ENCODE data around the gene TMEM131.
A peak's percentile ranks its signal among the peaks of the same experiment; 100 is the strongest.

TMEM131 gene

DNA sequence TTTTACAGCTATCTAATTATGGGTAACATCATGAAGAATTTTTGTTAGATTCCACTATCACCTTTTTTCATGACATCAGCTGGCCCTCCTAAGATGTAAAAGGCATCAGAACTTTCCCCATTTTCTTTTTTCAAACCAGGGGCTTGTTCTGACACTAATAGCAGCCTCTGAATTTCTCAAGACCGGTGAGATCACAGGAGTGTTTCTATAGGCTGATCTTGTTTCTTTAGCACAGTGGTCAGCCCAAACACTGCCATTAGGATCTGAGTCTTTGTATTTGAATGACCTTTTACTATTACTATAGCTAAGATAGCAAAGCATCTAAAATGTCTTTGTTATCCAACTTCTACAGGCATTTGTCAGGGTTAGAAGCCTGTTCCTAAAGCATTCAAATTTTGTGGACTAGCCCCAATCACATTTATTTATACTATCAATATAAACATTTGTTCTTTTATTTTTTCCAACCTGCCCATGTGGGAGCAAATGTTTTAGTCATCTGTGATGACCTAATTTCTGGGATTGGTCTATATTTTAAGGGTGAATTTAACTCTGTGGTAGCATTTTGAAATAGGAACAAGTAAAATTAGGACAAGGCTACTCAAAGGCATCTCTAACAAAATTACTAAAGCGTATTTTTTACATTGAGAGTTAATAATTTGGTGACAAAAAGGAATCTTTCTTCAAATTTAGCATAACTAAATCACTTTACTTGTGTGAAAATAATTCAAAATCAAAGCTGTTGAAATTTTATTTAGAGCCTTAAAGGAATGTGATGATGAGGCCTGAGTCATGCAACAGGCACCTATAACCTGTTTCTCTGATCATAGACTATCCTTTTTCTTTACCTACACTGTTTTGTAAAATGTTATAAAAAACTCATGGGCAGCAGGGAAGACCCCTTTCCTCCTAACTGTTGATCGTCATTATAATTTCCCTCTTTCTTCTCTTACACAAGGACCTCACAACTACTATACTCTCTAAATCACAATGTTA is 243.1 kb downstream of the TMEM131 start:
- DNase-seq = no peak

DNA sequence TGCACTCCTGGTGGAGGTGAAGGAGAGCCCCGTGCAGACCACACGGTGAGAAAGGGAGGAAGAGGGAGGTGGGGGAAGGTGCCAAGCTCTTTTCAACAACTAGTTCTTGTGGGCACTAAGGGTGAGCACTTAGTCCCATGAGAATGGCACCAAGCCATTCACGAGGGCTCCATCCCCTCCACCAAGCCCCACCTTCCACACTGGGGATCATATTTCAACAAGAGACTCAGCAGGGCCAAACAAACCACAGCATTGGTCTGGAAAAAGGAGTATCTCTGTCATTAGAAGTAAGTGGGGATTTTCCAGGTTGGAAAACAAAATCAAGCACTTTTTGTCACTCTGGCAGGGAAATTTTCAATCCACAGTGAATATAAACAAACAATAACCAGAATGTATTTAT is 244.0 kb downstream of the TMEM131 start:
- DNase-seq = no peak

DNA sequence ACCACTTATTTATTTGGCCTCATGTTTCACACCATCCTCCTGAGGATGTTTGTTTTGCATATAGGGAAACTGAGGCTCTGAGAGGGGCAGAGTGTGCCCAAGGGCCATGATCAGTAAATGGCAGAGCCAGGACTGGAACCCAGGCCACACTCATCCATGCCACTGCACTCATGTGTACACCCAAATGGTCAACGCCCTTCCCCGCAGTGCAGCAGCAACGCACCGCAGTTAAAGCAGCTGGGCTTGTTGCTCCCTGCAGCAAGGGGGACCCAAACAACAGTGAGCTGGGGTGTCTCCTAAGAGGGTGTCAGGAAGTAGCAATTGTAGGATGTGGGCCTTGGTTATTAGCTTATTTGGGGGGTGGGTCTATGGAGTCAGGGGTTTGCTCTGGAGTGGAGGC is 245.7 kb downstream of the TMEM131 start:
- no peak for DNase-seq

DNA sequence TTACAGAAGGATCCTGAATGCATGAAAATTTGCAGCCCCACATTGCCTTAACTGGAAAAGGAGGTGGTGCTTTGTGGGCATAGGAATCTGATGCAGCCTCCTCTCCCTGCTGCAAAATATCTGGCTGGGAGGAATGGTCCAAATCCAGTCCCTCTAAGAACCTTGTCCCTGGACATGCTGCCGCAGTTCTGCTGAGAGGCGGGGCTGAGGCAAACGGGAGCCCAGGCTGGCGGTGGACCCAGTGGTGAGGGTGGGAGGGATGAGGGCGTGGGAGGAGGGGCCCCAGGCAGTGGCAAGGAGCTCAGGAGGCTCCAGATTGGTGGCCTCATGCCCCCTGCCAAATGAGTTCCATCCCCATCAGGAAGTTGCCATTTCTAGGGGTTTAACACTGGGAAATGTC is 246.2 kb downstream of the TMEM131 start:
- no peak for DNase-seq

DNA sequence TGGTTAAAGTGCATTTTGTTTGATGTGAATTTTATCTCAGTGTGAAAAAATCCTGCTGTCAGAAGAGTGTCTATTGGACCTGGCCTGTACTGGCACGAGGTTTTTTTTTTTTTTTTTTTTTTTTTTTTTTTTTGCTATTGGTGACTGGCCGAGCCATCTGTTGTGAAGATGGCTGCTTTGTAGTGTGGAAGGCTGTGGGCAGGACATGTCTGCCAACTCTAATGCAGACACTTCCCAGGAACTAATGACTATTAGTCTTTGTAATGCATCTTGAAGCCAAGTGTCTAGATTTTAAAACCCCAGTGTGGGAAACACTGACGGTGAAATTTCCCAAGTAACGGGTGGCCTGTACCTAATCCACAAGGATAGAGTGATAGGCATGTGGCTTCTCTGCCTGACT is 248.0 kb downstream of the TMEM131 start:
- no peak for DNase-seq

DNA sequence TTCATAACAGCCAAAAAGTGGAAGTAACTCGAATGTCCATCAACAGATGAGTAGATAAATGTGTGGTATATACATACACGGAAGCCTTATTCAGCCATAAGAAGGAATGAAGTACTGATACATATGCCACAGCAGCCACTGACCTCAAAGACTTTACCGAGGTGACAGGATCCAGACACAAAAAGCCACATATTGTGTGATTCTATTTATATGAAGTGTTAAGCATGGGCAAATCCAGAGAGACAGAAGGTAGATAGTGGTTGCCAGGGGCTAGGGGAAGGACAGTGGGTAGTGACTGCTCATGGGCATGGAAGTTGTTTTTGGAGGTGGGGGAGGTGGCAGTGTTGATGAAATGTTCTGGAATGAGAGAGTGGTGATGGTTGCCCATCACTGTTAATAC is 248.5 kb downstream of the TMEM131 start:
- no peak for DNase-seq

DNA sequence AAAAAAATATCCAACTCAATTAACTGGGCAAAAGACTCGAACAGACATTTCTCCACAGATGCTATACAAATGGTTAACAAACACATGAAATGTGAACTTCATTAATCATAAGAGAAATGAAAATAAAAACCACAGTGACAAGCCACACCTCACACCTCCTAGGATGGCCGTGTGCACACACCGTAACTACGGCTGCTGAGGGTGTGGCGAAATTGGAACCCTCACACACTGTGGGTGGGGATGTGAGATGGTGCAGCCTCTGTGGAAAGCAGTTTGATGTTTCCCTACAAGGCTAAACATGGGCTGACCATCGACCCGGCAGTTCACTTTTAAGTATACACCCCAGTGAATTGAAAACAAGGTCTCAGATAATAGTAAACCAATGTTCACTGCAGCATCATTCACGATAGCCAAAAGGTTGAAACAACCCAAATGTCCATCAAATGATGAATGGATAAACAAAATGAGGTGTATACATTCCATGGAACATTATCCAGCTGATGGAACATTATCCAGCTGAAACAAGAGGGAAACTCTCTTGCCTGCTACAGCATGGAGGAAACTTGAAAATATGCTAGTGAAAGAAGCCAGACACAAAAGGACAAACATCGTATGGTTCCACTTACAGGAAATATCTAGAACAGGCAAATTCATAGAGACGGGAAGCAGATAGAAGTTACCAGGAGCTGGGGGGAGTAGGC is 250.1 kb downstream of the TMEM131 start:
- peak; percentile 24 for DNase-seq

DNA sequence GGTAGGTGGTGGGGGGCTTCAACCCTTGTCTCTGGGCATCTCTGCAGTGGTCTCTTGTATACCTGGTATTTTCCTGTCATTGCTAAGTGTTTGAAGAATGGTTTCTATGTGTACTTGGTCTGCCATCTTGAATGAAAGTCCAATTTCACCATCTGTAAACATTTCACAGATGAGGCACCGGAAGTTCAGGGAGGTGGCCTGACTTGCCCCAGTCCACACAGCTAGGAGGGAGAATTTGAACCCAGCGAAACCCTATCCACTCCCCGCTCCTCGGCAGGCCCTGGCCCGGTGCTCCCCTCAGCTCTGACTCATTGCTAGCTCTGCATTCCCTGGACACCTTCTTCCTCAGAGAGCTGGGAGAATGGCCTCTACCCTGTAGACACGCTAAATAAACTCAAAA is 251.8 kb downstream of the TMEM131 start:
- no peak for DNase-seq

DNA sequence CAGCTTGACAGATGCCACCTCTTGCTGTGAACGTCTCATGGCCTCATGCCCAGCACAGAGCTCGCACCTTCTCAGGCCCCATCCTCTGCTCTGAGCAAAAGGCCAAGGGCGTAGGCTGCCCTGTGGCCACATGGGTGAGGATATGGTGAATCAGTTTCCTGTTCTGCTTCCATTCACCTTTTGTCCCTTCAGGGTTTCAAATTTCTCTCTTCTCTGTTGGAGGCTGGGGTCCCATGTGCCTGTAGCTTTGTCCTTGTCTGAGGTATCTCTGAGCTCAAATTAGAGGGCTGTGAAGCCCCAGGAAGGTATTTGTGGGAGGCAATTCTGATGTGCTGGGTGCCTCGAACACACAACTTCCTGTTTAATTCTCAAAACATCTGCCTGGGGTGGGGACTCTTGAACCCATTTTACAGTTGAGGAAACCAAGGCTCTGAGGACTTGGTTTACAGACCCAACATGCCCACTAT is 253.3 kb downstream of the TMEM131 start:
- DNase-seq = no peak

DNA sequence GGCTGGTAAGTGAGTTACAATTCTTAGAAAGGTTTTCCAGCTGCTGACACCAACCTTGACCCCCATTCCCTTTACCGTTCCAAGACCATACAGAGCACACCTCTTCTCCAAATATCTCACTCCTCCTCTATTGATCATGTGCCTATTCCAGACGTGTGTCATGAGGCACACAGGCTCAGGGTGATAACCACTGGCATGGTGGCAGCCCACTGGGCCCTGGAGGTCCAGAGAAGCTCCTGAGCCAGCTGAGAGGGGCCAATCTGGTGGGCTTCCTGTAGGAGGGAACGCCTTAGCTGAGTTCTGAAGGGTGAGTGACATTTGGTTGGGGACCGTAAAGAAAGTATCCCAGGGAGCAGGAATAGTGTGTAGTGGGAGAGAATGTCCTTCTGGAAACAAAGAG is 254.1 kb downstream of the TMEM131 start:
- no peak for DNase-seq

DNA sequence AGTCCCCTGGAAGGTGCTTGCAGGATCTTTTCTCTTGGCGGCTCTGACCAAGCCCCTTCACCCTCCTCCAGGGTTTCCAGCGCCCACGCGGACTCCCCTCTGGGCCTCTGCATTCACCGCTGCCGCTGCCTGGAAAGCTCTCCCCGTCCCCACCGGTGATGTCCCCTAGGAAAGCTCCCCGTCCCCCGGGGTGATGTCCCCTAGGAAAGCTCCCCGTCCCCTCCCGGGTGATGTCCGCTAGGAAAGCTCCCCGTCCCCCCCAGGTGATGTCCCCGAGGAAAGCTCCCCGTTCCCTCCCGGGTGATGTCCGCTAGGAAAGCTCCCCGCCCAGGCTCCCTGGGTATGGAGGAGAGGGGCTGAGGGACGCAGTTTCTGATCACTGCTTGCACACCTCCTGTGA is 254.5 kb downstream of the TMEM131 start:
- DNase-seq = no peak

DNA sequence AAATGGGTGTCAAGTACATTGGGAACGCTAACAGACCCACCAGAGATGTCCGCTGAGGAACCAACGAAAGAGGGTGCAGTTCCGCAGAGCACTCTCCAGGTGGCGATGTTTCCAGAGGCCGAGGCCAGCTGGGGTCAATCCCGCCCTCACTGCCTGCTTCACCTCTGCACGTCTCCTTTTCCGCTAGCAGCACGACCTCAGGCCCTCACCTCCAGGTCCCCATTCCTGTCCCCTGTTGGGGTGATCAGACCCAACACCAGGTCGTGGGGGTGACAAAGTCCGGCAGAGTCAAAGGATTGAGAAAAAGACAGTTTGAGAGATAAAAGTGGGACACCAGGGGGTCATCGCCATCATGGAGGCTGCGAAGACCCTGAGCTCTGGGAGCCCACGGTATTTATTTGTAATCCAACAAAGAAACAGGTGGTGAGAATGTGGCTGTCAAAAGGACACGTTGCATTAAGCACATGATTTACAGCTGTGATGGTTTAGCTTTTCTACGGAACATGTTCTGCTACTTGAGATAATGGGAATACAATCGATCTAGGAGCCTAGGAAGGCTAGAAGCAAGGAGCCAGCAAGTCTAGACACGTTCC is 255.1 kb downstream of the TMEM131 start:
- DNase-seq = peak; percentile 30

DNA sequence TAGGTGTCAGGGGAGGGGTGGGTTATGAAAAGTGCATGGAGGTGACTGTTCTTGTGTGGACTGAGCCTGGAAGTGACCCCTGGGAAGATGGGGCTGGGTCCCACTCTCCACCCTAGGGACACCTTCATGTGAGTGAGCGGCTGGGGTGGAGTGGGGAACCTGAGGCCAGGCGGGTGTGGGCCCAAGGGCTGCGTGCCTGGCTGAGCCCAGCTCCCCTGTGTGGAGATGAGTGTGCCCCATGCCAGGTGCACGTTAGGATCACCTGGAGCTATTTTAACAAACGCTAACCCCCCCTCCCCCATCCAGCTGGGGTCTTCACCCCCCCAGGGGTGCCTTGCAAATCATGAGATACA is 255.9 kb downstream of the TMEM131 start:
- DNase-seq = no peak

DNA sequence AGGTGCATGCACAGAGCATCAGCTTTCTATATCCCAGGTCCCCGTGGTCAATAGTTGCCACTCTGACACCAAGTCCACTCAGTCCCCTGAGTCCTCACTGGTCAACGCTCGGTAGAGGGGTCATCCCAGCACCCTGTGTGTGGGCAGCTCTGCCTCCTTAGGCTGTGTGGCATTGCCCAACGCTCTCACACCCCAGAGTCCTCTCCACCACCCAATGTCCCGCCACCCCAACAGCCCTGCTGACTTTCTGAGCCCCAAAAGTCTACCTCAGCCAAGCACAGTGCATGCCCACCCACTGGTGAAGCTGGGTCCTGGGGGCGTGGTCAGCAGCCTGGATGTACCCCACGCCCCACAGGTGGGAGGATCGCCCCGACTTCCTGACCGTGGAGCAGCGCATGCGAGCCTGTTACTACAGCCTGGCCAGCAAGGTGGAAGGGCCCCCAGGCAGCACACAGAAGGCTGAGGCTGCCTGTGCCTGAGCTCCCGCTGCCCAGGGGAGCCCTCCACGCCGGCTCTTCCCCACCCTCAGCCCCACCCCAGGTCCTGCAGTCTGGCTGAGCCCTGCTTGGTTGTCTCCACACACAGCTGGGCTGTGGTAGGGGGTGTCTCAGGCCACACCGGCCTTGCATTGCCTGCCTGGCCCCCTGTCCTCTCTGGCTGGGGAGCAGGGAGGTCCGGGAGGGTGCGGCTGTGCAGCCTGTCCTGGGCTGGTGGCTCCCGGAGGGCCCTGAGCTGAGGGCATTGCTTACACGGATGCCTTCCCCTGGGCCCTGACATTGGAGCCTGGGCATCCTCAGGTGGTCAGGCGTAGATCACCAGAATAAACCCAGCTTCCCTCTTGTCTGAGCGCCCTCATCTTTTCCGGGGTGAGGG is 256.5 kb downstream of the TMEM131 start:
- no peak for DNase-seq

DNA sequence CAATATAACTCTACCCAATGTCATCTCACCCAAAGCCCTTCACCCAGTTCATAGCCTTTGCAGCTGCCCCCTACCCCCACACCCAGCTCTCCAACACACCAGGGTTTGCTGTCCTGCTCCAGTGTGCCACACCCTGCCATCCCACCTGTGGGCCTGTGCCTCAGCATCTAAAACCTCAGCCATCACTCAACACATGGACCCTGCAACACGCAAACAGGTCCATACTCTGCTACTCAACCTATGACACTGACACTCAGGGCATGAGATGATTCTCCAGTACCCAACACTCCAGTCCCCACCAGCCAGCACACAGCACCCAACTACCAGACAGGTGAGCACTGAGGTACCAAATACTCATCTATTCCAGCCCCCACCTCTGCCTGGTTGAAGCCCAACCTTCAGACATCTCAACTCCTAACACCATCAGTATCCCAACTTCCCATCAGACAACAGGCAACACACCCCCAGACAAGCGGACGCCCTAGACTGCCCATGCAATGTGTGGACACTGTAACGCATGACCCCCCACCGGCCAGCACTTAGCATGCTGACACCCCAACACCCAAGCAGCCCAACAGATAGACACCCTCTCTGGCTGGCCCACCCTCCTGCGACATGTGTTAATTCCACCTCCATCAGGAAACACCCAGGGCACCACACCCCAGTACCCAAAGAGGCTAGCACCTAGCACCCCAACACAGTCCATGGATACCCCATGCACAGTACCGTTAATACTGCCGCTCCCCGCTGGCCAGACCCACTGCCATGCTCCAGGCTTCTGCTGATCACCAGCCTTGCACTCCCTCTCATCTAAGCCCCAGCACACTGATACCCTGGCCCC is 257.3 kb downstream of the TMEM131 start:
- no peak for DNase-seq

DNA sequence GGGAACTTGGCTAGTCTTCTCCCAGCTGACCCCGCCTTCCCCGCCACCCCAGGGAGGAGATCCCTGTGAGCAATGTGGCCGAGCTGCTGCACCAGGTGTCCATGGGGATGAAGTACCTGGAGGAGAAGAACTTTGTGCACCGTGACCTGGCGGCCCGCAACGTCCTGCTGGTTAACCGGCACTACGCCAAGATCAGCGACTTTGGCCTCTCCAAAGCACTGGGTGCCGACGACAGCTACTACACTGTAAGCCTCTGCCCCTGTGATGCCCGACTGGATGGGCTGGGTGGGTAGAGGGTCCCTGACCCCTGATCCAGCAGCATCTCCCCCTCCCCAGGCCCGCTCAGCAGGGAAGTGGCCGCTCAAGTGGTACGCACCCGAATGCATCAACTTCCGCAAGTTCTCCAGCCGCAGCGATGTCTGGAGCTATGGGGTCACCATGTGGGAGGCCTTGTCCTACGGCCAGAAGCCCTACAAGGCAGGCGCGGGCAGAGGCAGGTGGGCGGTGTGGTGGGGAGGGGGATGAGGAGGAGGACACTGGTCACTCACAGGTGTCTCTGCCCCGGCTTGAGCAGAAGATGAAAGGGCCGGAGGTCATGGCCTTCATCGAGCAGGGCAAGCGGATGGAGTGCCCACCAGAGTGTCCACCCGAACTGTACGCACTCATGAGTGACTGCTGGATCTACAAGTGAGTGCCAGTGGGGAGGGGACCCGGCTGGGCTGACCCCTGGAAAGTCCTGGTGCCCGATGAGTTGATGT is 258.1 kb downstream of the TMEM131 start:
- no peak for DNase-seq

DNA sequence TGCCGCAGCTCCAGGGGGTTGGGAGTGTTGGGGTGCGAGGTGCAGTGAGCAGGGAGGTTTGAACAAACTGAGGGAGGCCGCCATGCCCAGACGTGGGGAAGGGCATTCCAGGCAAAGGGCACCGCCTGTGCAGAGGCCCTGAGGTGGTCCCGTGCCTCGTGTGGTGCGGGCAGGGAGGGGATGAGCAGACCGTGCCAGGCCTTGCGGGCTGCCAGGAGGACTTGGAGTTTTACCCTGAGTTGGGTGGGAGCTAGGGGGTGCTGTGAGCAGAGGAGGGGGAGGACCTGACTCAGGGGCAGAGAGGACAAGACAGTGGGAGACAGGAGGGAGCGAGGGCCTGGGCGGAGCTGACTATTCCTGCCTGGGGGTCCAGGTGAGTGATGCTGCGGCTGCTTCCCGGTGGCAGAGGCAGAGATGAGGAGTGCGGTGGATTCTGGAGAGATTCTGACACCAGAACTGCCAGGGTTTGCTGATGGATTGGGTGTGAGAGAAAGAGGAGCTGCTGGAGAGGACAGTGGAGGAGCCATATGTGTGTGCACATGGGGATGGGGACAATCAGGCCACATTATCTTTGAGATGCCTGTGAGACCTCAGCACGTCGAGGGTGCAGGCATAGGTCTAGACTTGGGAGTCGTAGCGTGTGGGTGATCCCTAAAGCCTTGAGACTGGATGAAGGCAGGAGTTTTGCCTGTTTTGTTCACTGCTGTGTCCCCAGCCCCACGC is 259.0 kb downstream of the TMEM131 start:
- DNase-seq = no peak

DNA sequence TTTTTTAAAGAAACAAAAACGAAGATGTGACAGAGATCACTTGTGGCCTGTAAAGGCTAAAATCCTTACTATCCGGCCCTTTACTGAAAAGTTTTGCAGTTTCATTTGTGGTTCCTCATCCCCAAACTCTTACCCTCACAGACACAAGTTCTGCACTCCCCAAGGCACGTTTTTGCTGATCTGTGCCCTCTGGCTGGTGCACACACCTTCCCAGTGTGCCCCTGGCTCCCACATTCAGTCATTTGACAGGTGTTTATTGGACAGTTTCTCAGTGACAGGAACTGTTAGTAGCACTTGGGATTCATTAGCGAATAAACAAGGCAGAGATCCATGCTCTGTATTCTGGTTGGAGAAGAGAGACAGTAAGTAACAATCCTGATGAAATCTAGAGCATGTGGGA is 259.6 kb downstream of the TMEM131 start:
- no peak for DNase-seq

DNA sequence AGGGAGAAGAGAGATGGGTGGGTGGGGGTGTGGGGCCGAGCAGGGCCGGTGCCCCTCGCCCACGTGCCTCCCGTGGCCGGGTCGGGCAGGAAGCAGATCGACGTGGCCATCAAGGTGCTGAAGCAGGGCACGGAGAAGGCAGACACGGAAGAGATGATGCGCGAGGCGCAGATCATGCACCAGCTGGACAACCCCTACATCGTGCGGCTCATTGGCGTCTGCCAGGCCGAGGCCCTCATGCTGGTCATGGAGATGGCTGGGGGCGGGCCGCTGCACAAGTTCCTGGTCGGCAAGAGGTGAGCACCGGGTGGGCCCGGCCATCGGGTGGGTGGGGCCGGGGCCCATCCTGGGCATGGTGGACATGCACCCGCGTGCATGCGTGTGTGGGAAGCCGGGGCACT is 260.6 kb downstream of the TMEM131 start:
- no peak for DNase-seq

Measured in central memory CD4-positive, alpha-beta T cell (primary cell).